Thyroid gland (tissue), 4 donors: ENCODE results near the gene PADI3.

Experiments
- POLR2A ChIP-seq, 2 donors: fragments of 450-650 bp; IDR thresholded peaks; one replicate each; pipeline ENCODE4 v1.6.1; 2017; ENCODE audit warnings: antibody characterized with exemption in 2 of 2, mild to moderate bottlenecking in 2 of 2, moderate library complexity in 1 of 2
- TF ChIP-seq, protein P1 (sequence below), 6 experiments: fragments of 200-600 bp in 3 of 6; fragments of 450-650 bp in 3 of 6; sonication (generic) in 3 of 6; IDR thresholded peaks; one replicate each; pipeline ENCODE4 v1.5.1; 2016 to 2019; ENCODE audit warnings: antibody characterized with exemption in 6 of 6, mild to moderate bottlenecking in 2 of 6, inconsistent platforms in 1 of 6, moderate library complexity in 1 of 6

DNA sequence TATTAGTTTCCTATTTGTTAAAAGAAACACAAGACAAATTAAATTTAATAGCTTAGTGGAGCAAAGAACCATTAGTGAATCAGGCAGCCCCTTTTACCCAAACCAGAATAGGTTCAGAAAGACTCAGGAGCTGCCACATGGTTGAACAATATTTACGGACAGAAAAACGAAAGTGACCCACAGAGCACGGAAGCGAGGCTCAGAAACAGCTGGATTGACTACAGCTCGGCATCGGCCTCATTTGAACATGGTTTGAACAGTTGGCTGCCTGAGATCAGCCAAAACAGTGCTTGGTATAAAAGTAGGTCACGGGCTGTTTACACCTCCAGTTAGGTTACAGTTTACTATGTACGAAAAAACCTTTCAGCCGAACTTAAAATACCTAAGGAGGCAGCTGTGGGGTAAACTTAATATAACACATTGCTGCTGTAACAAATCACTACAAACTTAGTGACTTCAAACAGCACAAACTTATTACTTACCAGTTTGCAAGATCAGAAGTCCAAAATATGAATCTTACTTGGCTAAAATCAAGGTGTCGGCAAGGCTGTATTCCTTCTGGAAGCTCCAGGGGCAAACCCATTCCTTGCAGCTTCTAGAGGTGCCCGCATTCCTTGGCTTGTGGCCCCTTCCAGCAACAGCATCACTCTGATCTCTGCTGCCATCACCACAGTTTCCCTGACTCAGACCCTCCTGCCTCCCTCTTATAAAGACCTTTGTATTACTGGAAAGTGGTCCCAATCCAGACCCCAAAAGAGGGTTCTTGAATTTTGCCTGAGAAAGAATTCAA, 70.9 kb downstream of the PADI3 start:
- TF ChIP-seq, protein P1, sequence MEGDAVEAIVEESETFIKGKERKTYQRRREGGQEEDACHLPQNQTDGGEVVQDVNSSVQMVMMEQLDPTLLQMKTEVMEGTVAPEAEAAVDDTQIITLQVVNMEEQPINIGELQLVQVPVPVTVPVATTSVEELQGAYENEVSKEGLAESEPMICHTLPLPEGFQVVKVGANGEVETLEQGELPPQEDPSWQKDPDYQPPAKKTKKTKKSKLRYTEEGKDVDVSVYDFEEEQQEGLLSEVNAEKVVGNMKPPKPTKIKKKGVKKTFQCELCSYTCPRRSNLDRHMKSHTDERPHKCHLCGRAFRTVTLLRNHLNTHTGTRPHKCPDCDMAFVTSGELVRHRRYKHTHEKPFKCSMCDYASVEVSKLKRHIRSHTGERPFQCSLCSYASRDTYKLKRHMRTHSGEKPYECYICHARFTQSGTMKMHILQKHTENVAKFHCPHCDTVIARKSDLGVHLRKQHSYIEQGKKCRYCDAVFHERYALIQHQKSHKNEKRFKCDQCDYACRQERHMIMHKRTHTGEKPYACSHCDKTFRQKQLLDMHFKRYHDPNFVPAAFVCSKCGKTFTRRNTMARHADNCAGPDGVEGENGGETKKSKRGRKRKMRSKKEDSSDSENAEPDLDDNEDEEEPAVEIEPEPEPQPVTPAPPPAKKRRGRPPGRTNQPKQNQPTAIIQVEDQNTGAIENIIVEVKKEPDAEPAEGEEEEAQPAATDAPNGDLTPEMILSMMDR (IDR thresholded peaks at IDR 0.05) = no peak
- no peak for TF ChIP-seq POLR2A (IDR thresholded peaks at IDR 0.05)
